NCI-H82 treated with DMSO at 0.1 percent for 48 hours (cell line): Measurements from ENCODE around the gene DAAM2.

Experiments used
- DNase-seq: peaks from one replicate; lab custom pipeline; 2025; ENCODE audit not compliant: unreplicated experiment; lab: John Stamatoyannopoulos, UW

DAAM2 gene

DNA sequence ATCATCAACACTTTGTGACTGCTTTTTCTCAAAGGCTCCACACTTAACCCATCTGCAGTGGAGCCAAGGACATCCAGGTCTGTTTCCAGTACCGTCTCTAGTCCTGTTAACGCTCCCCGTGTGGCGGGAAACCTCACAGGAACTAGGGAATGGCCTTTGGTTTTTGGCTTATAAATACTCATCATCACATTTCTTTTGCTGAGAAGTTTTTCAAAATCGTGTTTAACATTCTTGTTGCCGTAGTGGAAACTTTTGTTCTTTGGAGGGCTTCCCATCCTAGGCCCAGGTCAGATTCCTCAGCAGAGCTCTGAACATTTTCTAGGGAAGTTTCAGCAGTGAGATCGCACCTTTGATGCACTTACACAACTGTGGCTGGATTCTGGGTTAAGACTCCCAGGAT is 24.6 kb downstream of the DAAM2 start:
- DNase-seq = no peak

DNA sequence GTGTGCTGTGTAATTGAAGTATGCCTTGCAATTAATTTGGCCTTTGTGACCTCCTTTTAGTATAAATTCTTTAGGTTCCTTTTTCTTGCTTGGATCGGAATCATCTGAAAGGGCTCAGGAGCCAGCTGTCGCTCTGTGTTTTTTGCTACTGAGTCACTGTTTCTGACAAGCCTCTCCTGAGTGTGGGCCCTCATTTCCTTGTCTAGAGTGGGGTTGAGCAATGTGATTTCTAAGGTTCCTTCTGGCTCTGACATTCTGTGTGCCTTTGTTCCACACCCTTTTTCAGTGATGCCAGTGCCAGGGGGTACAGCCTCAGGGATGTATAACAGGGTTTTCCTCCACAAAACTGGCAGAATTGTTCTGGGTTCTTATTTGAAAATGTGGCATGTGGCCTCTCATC is 26.5 kb downstream of the DAAM2 start:
- DNase-seq = no peak

- DNase-seq = no peak
Measured at GRCh38 chr6:39819228-39819627, 27.1 kb downstream of the DAAM2 start.

- no peak for DNase-seq
Measured at GRCh38 chr6:39819676-39820075, 27.5 kb downstream of the DAAM2 start.

DNA sequence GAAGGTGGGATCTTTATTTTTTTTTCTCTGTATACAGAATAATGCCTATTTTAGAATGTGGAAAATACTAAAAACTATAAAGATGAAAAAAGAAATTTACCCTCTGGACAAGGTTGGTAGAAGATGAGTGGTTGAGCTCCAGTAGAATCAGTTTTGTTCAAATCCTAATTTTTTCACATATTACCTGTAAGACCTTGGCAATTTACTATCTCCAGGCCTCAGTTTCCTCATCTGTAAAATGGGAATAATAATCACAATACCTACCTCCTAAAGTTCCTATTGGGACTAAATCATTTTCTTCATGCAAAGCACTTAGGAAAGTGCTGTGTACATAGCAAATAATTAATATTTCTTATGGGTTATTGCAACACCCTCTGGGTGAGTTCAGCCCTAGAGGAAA is 28.4 kb downstream of the DAAM2 start:
- no peak for DNase-seq

DNA sequence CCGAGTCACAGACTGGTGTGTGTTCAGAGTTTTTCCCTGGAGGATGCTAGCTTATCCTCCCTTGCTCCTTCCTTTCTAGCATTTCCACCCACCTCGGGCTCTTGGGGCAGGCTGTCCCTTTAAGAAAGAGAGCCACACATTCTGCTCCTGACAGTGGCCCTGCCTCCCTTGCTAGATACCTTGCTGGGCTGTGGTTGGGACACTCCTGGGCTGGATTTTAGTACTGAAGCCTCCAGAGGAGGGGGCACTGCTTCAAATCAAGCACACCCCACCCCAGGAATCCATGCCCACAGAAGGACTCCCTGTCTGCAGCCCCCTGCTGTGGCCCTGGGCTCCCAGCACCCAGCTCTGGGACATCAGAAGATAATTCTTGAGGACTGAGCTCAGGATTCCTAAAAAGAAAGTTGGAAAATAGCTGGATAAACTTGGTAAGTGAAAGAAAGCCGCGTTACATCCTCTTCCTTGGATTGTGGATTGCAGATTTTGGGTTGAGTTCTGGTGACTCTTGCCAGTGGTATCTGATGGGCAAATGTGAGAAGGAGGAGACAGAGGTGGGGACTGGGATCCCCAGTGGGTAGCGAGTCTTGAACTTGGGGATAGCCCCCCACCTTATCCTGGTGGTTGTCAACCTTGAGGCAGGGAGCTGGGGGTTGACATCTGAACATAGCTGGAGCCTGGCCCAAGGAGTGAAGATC is 29.0 kb downstream of the DAAM2 start:
- DNase-seq = no peak

DNA sequence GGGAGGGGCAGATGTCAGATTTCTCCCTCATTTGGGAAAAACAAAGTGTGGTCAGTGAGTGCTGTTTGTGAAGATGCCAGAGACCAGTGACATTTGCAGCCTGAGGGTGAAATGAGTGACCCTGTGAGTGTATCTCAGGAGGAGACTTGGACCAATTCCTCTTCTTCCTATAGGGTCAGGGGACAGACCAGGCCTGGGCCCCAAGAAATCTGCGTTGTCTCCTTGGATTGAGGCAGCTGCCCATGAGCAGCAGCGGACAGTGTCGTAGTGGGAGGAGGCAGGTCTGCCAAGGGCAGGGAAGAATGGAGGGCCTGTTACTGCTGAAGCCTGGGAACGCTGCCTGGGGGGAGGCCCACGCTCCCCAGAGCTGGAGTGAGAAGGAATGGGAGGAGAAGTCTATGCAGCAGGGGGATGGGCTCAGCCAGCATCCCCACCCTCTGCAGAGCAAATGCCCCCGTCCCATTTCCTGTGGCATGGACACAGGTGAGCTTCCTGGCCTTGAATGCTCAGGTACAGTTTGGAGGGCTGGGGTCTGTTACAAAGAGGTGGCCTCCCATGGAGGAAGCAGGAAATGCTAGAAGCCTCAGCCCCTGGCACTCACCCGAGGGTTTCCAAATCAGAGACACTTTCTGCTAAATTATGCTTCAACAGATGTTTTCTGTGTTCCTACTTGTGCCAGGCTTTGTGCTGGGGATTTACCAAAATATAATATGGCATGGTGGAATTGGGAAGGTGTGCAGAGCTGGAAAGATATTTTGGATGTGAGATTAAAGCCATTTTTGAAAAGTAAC is 29.8 kb downstream of the DAAM2 start:
- no peak for DNase-seq

DNA sequence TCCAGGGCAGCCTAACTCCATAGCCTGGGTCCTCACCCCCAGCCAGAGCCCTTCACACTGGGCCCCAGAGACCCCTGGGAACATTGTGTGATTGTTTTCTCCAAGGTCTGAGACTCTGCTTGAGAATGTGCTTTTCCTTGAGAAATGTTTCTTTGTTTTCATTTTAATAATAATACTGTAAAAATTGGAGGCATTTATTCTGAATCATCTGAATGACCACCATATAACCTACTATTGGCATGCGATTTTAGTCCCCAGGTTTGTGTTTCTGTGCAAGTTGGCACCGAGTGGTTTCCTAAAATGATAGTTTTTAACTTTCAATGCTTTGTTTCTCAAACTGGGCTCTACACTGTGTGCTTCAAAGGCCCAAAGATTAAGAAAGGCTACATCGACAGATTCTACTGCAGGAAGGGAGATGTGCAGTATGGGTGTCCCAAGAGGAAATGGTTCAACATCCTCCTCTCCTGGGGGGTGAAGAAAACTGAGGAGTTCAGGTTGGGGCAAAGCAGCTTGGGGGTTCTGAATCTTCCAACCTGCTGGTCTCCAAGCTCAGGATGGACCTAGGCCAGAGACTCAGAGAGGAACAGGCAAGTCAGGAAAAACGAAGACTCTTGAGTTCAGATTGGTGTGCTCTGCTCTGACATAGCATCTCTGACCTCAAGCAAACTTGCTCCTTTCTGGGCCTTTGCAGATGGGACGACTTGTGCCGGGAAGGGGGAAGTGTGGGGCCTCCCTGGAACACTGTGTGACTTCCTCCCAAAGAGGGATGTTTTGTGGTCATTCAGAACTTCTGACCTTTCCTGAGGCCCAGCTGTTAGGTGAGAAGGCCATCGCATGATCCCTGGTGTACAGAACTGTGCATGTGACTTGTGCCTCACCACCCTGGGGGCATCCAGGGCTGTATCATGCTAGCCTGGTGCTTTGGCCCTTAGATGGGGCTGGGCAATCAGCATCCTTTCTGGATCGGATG is 31.0 kb downstream of the DAAM2 start:
- no peak for DNase-seq

DNA sequence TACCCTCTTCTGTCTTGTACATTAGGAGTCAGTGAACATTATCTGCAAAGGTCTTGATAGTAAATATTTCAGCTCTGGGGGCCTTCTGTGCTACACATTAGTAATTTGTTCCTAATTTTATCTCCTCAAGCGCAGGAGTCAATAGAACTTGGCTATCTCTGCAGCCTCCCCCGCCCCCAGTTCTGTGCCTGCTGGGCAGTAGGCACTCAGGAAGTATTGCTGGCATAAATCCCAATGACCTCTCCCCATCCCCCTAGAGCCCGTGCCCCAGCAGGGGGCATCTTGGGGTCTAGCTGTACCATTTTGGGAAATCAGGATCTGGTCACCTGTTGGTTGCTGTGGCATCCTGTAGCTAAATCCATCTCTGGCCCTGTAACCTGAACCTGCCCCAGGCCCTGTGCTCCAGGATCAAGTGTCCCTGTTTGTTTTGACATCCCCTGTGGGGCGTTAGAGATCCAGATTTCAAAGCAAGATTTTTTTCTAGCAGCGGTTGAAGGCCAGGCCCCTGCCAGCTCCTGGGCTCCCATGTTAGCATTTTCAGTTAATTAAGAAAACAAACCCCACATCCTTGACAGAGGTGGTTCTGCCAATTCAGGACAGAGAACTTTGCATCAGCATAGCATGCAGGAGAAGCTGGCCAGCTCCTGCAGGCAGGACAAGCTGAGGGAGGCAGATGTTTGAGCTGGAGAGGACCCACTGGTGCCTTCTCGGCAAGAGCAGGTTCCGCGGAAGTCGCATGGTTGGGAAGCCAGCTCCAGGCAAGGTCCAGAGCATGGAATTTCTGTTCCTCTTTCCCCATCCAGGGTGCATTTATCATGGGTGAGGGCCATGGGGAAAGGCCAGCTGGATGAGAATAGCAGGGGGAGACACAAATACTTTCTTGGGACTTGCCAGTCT is 32.1 kb downstream of the DAAM2 start:
- no peak for DNase-seq

DNA sequence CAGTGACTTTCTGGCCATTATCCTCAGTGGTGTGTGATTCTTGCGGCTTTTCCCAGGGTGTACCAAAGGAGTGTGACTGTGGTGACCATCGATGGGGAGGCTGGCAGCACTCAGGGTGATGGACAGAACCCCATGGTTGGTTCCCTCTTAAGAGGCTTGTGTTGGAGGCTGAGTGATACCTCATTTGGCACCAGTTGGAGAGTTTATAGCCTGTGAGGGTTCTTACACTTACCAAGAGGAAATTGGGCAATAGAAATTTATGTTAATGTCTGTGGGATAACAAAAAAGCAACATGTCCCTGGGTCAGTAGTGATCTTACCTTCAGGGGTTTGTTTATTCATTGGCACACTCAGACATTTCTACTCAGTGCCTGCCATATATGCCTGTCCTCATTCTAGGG is 37.2 kb downstream of the DAAM2 start:
- no peak for DNase-seq

DNA sequence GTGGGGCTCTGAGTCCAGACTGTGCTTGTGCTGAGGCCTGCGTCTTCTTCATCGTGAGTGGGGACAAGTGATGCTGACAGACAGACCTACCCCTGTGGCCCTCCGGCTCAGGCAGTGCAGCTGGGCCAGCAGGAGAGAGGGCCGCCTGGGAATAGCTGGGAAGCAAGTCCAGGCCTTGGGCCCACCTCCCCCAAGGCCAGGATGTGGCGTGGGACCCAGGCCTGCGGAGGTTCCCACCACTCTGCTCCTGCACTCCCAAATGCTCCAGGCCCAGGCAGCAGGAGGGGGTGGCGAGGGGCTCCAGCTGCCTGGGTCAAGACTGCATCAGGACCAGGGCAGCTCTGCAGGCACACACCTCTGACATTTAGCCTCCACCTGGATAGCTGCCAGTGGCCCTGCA is 38.3 kb downstream of the DAAM2 start:
- no peak for DNase-seq

GRCh38 chr6:39831701-39832100 is 39.5 kb downstream of the DAAM2 start:
- DNase-seq = no peak

GRCh38 chr6:39834278-39834677 is 42.1 kb downstream of the DAAM2 start:
- DNase-seq = no peak

DNA sequence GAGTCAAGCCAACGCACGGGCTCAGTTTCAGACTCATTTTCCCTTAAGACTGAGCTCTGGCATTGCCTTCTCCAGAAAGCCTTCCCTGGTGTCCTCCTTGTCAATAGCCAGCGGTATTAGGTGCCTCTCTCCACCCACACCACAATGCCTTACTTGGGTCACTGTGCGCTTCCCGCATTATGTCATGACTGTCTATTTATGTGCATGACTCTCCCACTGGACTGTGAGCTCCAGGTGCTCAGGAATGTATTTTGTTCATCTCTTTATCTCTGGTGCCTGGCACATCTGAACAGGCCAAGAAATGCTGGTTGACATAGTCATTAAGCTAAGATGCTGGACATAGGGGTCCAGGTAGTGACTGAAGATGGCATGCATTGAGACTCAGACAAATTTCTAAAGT is 42.7 kb downstream of the DAAM2 start:
- DNase-seq = no peak

- DNase-seq = no peak
Measured at GRCh38 chr6:39835821-39836295, 43.7 kb downstream of the DAAM2 start.

DNA sequence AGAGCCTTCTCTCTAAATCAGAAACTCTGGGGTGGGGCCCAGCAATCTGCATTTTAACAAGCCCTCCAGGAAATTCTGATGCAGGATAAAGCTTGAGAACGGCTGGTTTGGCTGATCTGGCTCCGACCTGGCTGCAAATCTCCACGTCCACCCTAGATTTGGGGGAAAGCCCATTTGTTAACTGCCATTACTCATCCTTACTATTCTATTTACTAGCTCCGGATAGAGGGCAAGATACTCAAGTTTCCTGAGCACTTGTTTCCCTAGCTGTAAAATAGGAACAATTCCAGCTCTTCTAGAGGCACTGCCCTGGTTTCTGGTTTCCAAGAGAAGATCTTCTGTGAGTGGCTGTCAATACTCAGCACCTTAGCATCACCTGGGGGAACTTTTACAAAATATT is 44.4 kb downstream of the DAAM2 start:
- DNase-seq = no peak

DNA sequence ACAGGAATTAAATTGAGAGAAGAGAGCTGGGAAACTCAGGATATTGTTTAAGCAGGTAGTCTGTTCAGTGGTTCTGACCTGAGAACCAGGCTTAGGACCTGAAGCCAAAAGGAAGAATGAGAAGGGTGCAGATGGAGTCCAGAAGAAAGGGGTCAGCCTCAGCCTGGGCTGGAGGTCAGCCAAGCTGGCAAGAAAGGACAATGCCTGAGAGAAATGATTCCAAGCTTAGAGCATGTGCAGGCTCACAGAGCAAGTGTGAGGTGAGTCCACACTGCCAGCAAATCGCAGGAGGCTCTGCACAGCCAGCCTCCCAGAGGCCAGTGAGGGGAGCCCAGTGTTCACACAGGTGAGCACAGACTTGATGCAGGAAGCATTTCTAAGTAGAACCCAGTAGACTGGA is 47.3 kb downstream of the DAAM2 start:
- DNase-seq = no peak

- no peak for DNase-seq
Measured at GRCh38 chr6:39840781-39841180, 48.6 kb downstream of the DAAM2 start.

GRCh38 chr6:39841291-39841690 is 49.1 kb downstream of the DAAM2 start:
- no peak for DNase-seq

DNA sequence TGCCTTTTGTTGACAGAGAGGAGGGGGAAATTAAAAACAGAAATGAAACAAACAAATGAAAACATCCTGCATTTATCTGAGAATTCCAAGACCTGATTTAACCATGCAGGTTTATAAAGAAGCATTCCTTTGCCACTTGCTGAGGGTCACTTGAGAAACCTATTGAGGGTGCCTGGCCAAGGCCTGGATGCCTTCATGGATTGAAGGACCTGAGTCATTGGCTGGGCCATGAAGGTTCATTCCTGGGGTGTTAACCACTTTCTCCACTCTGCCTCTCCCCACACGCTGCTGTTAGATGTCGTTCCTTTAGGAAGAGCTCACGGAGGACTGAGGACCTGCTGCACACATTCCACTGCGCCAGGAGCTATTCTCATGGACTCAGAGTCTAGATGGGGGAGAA is 49.7 kb downstream of the DAAM2 start:
- no peak for DNase-seq
